WERI-Rb-1 (cell line): ENCODE data around the gene GCDH.

Source experiments
- DNase-seq: peaks from one replicate; pipeline ENCODE4 v3.0.0-alpha.2; 2020
- H3K27ac ChIP-seq: fragments of 250-450 bp; sonication (Bioruptor Pico); 2 replicates; pipeline ENCODE4 v1.5.1; 2020; ENCODE audit warnings: mild to moderate bottlenecking, moderate library complexity
- H3K27me3 ChIP-seq: fragments of 250-450 bp; sonication (Bioruptor Pico); 2 replicates; pipeline ENCODE4 v1.5.1; 2021; ENCODE audit warnings: mild to moderate bottlenecking, low read depth, moderate library complexity; ENCODE audit not compliant: insufficient read depth, severe bottlenecking
- H3K36me3 ChIP-seq: fragments of 250-450 bp; sonication (Bioruptor Pico); 2 replicates; pipeline ENCODE4 v1.5.1; 2020; ENCODE audit warnings: mild to moderate bottlenecking, moderate library complexity
- H3K4me3 ChIP-seq: 2 replicates; pipeline ENCODE4 v1.5.1; 2011; ENCODE audit warnings: low read depth, mild to moderate bottlenecking, control low read depth, low read length
- H3K9me3 ChIP-seq: fragments of 250-450 bp; sonication (Bioruptor Pico); 2 replicates; pipeline ENCODE4 v1.5.1; 2021; ENCODE audit warnings: mild to moderate bottlenecking, moderate library complexity; ENCODE audit not compliant: severe bottlenecking
- CTCF ChIP-seq: IDR thresholded peaks from 2 replicates; pipeline ENCODE4 v1.5.1; 2011; ENCODE audit warnings: low read depth, mild to moderate bottlenecking, control low read depth, inconsistent platforms, low read length

Gene GCDH

GRCh38 chr19:12865746-12866415 is 25.1 kb upstream of the GCDH start:
- no peaks in the 10 kb centered on the region for H3K9me3 ChIP-seq
- TF ChIP-seq CTCF, result no peak
- peaks cover 57% of the 10 kb centered on the region for H3K36me3 ChIP-seq
- no peaks in the 10 kb centered on the region for H3K27me3 ChIP-seq
- no peak for DNase-seq
- no peak overlapping the region for H3K4me3 ChIP-seq
- no peak overlapping the region for H3K27ac ChIP-seq

GRCh38 chr19:12866416-12867119 is 24.4 kb upstream of the GCDH start:
- peaks cover 60% of the 10 kb centered on the region for H3K36me3 ChIP-seq

GRCh38 chr19:12867120-12868099 is 23.6 kb upstream of the GCDH start:
- DNase-seq, result no peak
- no peaks in the 10 kb centered on the region for H3K27me3 ChIP-seq
- TF ChIP-seq CTCF, result no peak
- H3K9me3 ChIP-seq, result no peaks in the 10 kb centered on the region
- H3K4me3 ChIP-seq, result no peak overlapping the region
- H3K27ac ChIP-seq, result no peak overlapping the region
- peaks cover 63% of the 10 kb centered on the region for H3K36me3 ChIP-seq

More at GRCh38 chr19:12866416-12867119, 24.4 kb upstream of the GCDH start:
- no peaks in the 10 kb centered on the region for H3K9me3 ChIP-seq
- no peaks in the 10 kb centered on the region for H3K27me3 ChIP-seq
- DNase-seq, result no peak
- no peak for TF ChIP-seq CTCF
- H3K27ac ChIP-seq, result no peak overlapping the region
- no peak overlapping the region for H3K4me3 ChIP-seq

GRCh38 chr19:12868540-12869112 is 22.3 kb upstream of the GCDH start:
- no peak for TF ChIP-seq CTCF
- Histone ChIP-seq H3K36me3 (peaks cover 76% of the 10 kb centered on the region), H3K9me3 (no peaks in the 10 kb centered on the region), H3K27me3 (no peaks in the 10 kb centered on the region), H3K27ac (no peak overlapping the region), H3K4me3 (no peak overlapping the region)
- DNase-seq, result no peak

GRCh38 chr19:12871681-12872080 is 19.3 kb upstream of the GCDH start:
- TF ChIP-seq CTCF, result no peak
- H3K36me3 ChIP-seq, result peaks cover 74% of the 10 kb centered on the region

More at GRCh38 chr19:12871681-12872080, 19.3 kb upstream of the GCDH start:
- Histone ChIP-seq H3K27ac (no peak overlapping the region), H3K27me3 (no peaks in the 10 kb centered on the region), H3K9me3 (no peaks in the 10 kb centered on the region), H3K4me3 (no peak overlapping the region)
- no peak for DNase-seq
